ENCODE data around the gene MUCL1. TPM values are rescaled to one million over a fixed set of nuclear protein-coding genes. Genes with fewer than 3 reads are reported as not detected.

The MUCL1 gene
- total and polyA plus RNA-seq, 2 of the 8 experiments (the other 6 are each of a cell fraction or from before 2014, with no cell fraction given): not detected

GRCh38 chr12:54868690-54869089 lies 14.4 kb downstream of the MUCL1 start (continued):
- TF ChIP-seq CHD7 (IDR thresholded peaks at IDR 0.05; ENCODE audit: insufficient replicate concordance, low read length) (no peak), MAFK (IDR thresholded peaks at IDR 0.05; ENCODE audit: low read depth, low read length) (no peak), POLR2A (IDR thresholded peaks at IDR 0.05; ENCODE audit: control extremely low read depth in 1 of 2, low read depth in 2 of 2, low read length in 2 of 2) (no peak), YY1 (IDR thresholded peaks at IDR 0.05; ENCODE audit: low read depth, low read length) (no peak)
